GM18867 (cell line): ENCODE measurements around the gene SDF4.

Source experiments
- ATAC-seq: cut with Tn5 transposase; IDR thresholded peaks from one replicate; pipeline ENCODE4 v1.9.1; 2021; ENCODE audit warnings: mild to moderate bottlenecking, moderate library complexity; ENCODE audit not compliant: unreplicated experiment

The SDF4 gene

GRCh38 chr1:1231400-1232207 lies at the start of gene SDF4:
Gene SDF4 (minus strand): TSS chr1:1232001. CDS start chr1:1228772, 3,229 bp downstream.
- peak; percentile 85 for ATAC-seq

GRCh38 chr1:1280782-1281481 lies 49.1 kb upstream of the SDF4 start:
- no peak for ATAC-seq

- no peak for ATAC-seq
Measured at GRCh38 chr1:1279028-1279427, 47.2 kb upstream of the SDF4 start.

GRCh38 chr1:1278620-1279019 lies 46.8 kb upstream of the SDF4 start:
- no peak for ATAC-seq

GRCh38 chr1:1275836-1276235 lies 44.0 kb upstream of the SDF4 start:
- no peak for ATAC-seq

GRCh38 chr1:1274931-1275431 lies 43.2 kb upstream of the SDF4 start:
- no peak for ATAC-seq

- peak; percentile 18 for ATAC-seq
Measured at GRCh38 chr1:1274299-1274930, 42.6 kb upstream of the SDF4 start.

- ATAC-seq = peak; percentile 84
Measured at GRCh38 chr1:1273512-1274298, 41.9 kb upstream of the SDF4 start, which contains the start of gene UBE2J2. Gene UBE2J2 (minus strand): TSS chr1:1273854. CDS start chr1:1267992, 5,862 bp downstream.

GRCh38 chr1:1273209-1273511 lies 41.4 kb upstream of the SDF4 start:
- ATAC-seq = peak; percentile 5

GRCh38 chr1:1272341-1273208 lies 40.8 kb upstream of the SDF4 start:
- ATAC-seq = peak; percentile 6

- ATAC-seq = no peak
Measured at GRCh38 chr1:1270813-1271212, 39.0 kb upstream of the SDF4 start.

- no peak for ATAC-seq
Measured at GRCh38 chr1:1268284-1268682, 36.5 kb upstream of the SDF4 start.

GRCh38 chr1:1267488-1268283 lies 35.9 kb upstream of the SDF4 start:
- ATAC-seq = no peak

GRCh38 chr1:1264868-1265272 lies 33.1 kb upstream of the SDF4 start:
- no peak for ATAC-seq

- ATAC-seq = no peak
Measured at GRCh38 chr1:1264026-1264425, 32.2 kb upstream of the SDF4 start.

- ATAC-seq = no peak
Measured at GRCh38 chr1:1262758-1263157, 31.0 kb upstream of the SDF4 start.

GRCh38 chr1:1262071-1262470 lies 30.3 kb upstream of the SDF4 start:
- ATAC-seq = no peak

GRCh38 chr1:1260843-1261560 lies 29.2 kb upstream of the SDF4 start:
- ATAC-seq = no peak
